ENCODE results near the gene CYP46A1.

CYP46A1 gene

DNA sequence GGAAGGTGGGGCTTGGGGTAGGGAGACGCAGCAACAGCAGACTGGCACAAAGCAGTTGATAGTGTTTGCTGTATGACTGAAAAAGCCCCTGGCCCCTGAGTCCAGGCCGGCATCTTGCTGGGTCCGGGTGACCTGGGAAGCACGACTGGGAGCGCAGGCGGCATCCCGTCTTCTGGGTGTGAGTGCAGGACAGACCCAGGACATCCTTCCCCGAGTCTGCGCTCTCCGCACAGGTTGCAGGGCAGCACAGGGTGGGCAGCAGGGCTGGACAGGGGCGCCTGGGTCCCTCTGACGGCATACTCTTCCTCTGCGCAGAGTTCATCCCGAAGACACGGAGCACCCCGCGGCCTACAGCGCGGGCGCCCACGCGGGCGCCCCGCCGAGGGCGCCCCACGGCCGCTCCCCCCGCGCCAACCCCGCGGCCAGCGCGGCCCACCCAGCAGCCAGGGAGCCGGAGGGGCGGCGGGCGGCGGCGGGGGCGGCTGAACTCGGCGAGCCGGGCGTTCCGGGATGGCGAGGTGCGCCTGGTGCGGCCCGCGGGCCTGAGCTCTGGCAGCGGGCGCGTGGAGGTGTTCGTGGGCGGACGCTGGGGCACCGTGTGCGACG, 9.2 kb upstream of the CYP46A1 start:
- DNase-seq: no peak

DNA sequence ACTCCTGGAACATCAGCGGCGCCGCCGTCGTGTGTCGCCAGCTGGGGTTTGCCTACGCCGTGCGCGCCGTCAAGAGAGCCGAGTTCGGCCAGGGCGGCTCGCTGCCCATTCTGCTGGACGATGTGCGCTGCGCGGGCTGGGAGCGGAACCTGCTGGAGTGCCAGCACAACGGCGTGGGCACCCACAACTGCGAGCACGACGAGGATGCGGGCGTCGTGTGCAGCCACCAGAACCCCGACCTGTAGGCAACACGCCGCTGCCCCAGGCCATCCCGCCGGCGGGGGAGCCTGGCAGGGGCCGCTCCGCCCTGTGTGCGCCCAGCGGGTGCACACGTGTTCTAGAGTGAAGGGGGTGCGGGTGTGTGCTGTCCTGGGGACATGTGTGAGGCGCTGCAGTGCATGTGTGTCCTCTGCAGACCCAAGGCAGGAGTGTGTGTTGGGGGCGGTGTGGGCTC, 8.7 kb upstream of the CYP46A1 start:
- no peak for DNase-seq

DNA sequence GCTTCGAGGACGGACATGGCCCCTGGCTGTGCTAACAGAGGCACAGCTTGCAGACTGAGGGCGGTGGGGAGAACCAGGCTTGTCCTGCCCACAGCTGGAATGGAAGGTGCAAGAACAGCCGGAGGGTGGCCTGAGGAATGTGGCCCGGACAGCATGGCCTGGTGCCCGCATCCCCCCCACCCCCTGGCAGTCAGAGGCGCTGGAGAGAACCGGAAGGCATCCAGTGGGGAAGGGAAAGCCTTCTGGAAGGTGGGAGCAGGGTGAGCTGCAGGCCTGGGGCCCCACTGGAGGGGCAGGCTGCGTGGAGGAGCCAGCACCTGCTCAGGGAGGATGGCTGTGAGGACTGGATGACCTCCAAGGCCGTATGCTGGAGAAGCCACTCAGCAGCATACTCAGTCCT, 8.1 kb upstream of the CYP46A1 start:
- no peak for DNase-seq

DNA sequence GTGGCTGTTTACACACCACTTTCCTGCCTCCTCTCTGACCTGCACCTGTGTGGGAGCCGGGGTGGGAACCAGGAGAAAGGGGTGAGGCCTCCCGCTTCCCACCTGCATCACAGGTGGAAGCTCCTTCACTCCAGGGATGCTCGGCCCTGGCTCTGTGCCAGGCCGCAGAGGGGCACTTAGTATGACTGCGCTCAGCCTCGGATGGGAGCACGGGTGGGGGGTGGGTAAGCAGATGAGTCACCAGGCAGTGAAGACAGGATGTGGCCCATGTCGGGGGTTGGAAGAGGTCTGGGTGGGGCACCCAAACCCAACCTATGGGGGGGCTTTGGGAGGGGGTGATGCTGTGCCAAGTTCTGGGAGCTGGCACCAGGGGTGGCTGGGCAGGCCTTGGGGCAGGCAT, 7.4 kb upstream of the CYP46A1 start:
- no peak for DNase-seq

DNA sequence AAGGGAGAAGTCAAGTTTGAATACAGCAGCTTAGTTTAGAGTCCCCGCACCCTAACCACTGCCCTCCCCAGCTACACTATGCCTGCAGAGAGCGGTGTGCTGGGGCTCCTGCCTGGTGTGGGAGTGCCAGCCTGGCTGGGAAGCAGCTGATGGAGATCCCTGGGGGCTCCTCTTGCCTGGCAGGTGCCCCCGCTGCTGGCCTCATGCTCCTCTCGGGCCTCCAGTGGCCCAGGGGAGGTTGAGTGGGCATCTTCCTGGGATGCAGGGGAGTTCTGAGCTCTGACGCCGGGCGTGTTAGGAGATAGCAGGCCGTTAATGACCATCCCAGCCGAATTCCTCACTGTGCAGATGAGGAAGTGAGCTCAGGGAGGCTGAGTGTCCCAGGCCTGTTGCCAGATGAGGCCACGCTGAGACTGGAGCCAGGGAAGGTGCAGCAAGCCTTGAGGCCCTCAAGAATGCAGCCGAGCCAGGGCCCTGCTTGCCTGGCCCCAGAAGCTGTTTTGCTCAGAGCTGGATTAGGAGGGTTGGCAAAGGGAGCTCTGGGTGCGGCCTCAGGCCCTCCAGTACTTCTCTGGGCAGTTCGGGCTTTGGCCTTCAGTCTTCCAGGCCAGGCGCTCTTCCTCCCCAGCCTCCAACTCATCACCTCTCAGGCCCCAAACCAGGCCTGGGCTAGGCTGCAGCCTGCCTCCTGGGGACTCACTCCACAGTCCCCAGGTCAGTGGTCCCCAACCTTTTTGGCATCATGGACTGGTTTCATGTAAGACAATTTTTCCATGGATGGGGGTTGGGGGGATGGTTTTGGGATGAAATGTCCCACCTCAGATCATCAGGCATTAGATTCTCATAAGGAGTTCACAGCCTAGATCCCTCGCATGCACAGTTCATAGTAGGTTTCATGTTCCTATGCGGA, 6.6 kb upstream of the CYP46A1 start:
- no peak for DNase-seq

DNA sequence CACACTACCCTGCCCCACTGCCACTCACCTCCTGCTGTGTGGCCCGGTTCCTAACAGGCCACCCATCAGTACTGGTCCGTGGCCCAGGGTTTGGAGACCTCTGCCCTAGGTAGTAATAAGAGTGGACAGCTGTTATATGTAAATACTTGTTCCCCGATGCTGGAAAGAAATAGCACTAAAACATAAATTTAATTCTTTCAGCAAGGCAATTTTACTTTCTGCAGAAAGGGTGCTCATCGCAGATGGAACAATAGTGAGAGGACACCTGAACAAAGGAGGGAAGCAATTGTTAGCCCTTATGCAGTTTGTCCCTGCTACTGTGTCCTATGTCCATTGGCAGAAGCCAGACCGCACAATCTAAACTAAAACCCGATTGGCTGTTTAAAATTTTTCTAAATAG, 5.9 kb upstream of the CYP46A1 start:
- no peak for DNase-seq

DNA sequence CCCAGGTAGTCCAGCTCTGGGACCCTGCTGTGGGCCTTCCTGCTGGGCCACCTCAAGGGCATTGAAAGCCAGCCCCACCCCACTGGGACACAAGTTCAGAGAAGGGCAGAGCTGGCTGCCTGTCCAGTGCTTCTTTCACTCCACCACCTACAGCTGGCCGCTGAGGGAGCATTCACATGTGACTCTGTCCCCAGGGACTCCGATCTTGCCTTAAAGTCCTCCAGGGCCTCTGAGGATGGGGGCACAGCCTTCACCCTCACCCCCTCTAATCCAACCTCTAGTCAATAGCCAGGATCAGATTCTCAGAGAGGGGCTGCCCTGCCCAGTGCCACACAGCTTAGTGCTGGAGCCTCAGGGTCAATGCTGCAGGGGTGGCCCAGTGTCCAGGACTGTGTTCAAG, 5.0 kb upstream of the CYP46A1 start:
- no peak for DNase-seq

DNA sequence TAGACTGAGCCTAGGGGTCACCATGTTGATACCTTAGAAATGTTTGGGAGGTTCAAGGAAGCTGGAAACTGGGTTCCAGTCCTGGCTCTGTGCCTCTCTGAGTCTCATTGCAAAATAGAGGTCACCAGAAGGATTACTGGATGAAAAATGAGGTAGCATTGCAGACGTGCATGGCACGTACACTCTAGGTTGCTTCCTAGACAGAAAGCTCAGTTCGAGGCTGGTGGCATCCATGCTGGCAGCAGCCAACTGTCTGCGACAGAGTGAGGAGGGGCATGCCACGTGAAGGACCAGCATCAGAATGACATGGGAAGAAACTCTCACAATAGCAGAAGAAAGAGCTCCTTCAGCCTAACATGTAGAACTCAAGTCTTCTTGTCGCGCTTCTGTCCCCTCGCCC, 4.6 kb upstream of the CYP46A1 start:
- no peak for DNase-seq

DNA sequence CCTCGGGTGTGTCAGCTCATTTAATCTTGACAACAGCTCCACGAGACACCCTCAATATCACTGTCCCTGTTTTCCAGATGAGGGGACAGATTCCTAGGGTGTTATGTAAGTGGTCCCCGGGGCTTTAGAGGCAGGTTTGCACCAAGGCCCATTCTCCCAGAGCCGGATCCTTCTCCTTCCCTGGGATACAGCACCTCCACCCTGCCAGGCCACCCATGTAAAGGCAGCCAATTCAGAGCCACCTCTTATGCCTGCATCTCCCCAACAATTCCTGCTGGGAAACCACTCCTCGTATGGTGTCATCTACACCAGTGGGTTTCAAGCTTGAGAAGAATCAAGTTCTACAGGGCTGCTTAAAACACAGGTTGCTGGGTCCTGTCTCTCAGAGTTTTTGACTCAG, 4.1 kb upstream of the CYP46A1 start:
- no peak for DNase-seq

DNA sequence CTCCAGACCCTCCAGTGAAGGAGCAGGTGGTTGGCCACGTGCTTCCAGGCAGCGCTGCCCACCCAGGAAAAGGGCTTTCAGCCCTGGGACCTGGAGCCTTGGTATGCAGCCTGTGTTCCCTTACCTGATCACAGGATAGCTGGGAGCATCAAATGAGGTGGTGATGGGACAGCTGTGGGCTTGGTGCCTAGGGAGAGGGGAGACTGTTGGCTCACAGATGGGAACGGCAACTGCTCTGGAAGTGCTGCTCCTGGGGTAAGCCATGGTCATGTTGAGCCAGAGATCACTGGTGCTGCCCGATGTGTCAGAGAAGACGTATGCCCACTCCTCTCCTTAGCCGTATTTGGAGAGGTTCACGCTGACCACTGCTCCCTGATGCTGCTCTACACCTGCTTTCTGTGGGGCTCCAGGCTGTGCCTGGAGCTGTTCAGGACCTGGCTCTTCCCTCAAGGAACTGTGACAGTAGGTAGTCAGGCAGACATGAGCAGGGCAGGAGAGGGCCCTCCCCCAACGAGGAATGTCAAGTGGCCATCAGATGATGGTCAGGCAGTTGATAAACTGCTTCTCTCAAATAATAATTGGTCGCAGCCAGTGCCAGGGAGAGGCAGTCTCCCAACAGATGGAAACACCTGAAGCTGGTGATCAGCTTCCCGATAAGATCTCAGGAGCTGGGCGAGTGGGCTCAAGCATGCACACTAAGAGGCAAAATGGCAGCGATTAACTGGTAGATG, 2.8 kb upstream of the CYP46A1 start:
- no peak for DNase-seq

DNA sequence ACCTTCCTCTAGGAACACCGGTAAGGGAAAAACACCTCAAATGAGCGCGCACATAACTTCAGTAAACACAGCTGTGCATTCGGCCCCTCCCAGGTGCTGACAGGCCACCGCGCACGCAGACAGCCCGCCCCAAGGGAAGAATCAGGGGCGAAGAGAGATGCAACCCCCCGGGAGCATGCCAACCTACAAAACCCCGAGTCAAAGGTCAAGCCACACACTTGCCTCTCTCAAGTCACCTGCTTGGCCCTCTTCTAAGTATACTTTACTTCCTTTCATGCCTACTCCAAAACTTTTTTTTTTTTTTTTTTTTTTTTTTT, 2.3 kb upstream of the CYP46A1 start:
- DNase-seq: no peak

DNA sequence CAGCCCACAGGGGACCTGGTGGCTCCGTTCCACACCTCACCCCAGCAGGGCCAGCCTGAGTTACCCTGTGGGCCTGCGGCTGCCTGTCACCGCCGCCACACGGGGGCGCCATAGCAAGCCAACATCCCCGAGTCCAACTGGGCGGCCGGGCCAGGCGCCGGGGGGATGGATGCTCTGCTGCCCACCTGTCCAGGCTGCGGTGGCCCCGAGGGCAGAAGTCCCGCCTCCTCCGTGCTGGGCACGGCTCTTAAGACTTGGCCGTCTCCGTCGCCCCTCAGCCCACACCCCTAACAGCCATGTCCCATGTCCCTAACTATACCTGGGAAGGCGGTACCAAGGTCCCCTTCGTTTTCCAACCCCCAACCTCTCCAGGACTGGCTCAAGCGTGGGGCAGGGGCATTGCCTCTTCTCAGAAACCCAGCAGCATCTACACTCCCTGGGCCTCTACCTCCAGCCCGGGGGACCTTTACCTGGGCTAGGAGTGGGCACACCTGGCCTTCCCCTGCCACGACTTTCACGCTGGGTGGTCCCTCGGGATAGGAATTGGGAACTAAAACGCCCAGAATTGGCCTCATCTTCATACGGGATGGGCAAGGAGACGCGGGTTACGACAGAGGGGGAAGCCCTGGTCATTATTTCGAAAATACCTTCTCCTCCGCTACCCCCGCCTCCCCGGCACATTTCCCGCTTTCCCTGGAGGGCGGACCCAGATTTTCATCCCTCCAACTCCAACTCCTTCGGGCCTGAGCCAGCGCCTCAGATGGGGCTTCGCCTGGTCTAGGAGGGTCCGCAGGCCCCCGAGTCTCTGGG, 1.1 kb upstream of the CYP46A1 start:
- peak; percentile 66 to 80 for DNase-seq

DNA sequence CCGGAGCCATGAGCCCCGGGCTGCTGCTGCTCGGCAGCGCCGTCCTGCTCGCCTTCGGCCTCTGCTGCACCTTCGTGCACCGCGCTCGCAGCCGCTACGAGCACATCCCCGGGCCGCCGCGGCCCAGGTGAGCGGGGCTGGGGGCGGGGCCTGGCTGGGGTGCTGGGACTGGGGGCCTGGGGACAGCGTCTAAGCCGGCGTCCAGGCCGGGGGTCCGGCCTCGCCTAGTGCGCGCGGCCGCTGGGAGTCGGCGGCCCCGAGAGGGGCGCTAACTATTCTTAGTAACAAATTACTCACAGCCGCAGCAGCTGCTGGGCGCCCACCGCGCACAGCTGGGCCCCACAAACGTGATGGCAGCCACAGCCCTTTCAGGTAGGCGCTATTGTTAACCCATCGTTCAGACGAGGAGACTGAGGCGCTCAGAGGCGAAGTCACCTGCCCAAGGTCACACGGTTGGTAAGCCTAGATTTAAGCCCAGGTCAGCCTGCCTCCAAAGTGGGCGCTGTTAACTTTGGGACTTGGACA, 374 bp downstream of the CYP46A1 start:
- DNase-seq: no peak

DNA sequence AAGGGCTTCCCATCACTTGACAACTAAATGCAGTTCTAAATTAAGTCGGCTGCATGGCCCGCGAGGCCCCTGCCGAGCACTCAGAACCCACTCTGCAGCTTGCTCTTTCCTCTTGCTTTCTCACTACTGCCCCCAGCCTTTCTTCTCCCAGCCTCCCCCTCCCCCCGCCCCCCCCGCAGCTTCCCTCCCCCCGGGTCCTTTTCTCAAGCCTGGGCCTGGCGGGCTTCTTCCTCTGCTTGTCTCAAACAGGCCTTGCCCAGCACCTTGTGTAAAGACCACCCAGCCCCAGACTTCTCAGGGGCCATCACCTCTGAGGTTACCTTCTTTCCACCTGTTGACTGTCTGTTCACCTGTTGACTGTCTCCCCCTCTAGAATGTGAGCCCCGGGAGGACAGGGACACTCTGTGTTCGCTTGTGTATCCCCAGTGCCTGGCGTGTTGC, 1.1 kb downstream of the CYP46A1 start:
- no peak for DNase-seq

DNA sequence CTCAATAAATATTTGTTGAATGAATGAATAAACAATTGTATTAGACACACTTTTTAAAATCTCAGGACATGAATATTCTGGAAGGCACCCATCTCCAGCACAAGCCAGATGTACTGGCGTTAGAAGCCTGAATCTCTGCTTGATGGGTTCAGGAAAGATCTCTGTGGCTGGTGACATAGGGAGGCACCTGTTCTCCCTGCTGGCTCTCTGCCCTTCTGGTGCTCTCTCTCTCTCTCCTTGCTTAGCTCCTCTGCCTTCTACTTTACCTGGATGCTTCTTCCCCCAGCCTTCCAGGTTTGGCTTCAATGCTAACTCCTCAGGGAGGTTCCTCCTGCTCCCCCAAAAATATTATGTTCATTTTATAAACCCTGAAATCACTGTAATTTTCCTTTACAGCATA, 1.5 kb downstream of the CYP46A1 start:
- DNase-seq: no peak

DNA sequence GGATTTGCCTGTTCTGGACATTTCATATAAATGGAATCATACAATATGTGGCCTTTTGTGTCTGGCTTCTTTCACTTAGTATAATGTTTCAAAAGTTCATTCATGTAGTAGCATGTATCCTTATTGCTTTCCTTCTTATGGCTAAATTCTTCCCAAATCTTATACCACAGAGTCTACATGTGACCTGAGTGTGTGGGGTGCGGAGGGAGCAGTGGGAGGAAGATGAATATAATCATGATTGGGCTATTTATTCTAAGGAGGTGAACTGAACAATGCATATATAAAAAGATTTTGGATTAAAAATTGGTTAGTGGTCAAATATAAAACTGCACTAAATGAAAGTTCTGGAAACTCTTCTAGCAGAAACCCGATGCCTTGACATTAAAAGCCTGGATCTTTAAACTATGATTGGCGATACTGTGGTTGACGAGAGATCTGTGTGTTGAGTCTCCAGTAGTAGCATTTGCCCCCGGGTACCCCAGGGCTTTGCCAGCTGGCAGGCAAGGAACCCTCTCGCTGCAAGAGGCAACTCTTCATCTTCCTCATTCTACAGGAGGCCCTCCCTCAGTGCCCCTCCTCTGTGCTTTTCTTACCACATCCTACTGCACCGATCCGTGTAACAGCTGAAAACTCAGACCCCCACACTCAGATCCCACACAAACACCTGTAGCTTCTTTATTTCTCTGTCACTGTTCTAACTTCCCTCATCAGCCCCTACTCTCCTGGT, 2.6 kb downstream of the CYP46A1 start:
- no peak for DNase-seq

DNA sequence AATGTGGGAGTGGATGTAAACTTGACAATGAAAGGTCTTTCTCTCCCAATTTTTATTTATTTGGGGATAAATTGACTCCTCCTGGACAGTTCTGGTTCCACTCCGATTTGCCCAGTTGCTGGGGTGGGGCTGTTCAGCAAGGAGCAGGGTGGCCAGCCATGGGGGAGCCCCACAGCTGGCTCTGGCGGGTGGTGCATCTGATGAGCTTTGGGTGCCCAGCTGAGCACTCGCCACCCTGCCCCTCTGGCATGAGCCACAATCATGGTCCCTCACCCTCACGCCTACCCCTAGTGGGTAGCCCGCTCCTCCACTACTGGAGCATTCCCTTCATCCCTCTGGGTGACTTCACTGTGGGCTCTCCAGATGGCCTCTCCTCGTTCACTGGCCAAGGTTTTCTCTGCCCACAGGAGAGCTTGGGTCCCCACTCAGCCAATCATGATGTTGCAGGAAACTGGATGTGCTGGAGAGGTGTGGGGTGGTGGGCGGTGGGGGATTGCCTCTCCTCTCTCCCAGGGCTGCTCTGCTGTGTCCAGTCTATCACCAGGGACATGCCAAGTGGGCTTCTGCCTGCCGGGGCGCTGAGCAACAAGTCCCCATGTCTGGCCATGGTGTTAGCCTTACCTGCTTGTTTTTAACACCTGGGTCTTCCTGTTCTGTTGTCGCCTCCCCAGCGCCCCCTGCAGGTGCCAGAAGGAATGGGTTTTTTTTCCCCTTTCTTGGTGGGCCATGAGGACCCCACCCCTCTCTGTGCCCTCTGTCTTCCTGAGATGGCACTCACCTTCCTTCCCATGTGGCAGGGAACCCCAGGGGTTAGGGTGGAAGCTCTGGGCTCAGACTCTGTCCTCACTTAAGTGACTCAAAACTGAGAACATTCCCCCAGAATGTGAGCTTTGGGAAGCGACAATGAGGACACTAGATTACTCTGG, 3.4 kb downstream of the CYP46A1 start:
- DNase-seq: no peak

DNA sequence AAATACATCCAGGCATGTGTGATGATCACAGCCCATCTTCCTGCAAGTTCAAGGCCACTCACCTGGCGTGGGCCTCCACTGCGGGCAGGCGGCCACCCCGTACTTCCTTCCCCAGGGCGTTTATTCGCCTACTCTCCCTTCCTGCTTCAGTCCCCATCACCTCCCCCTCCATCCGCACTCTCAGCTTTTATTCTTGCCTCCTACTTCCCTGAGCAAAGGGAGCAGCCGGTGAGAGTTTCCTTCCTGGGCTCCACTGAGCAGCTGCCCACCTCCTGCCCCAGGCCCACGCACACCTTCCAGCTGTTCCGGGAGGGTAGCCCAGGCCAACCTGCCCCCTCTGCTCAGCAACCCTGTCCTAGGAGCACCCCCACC, 4.1 kb downstream of the CYP46A1 start:
- no peak for DNase-seq

DNA sequence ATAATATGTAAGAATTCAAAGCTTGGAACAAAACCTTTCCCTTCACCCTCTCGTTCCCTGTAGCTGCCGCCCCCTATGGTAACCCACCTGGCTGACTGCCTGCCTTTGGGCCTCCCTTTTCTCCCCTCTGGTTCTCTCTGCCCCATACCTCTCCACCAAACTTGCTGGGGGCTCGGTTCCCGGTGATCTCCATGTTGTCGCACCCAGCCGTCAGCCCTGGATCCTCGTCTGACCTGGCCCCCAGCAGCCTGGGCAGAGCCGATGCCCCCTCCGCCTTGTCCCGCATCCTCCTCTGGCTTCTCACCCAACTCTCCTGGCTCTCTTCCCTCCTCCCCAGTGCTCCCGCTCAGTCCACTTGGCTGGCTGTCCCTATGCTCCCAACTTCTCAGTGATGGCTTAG, 4.5 kb downstream of the CYP46A1 start:
- no peak for DNase-seq

DNA sequence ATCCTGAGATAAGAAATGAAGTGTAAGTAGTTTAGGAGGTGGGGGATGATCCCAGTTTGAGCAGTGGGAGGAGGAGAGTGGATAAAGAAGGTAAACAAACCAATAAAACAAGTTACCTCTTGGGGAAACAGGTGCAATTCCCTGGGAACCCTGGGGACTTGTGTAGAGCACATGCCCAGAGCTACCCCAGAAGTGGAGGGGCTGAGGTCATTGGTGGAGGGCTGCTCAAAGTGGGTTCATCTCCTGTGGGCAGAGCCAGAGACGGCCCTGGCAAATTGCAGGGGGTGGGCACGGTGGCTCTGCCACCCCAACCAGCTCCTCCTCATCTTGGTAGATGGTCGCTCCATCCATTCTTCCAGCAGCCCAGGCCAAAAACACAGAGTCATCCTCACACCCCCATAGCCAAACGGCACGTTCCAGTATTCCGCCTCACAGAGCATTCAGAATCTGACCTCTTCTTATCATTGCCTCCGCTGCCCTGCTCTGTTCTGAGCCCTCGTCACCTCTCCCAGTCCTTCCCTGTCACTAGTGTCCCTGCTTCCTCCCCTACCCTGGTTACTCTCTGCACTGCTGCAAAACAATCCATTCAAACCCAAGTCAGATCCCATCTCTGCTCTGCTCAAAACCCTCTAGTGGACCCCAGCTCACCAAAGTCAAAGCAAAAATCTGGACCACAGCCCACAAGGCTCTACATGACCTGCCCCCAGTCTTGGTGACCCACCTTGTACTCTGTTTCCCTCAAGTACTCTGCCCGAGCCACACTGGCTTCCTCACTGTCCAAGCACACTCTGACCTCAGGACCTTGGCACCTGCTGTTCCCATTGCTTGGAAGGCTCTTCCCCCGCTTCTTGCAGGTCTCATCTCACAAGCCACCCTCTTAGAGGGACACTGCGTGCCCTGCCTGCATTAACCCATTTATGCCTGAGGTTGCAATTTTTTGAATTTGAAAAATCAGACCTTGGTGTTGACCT, 5.5 kb downstream of the CYP46A1 start:
- DNase-seq: no peak
